ENCODE measurements around the gene CUX1. TPM values are rescaled to one million over a fixed set of nuclear protein-coding genes. Genes with fewer than 3 reads are reported as not detected.
A peak's percentile ranks its signal among the peaks of the same experiment; 100 is the strongest.

CUX1 gene
- total RNA-seq, 1 donor from 2014 or later = 89.1 TPM

- no peak for TF ChIP-seq CTCF (IDR thresholded peaks at IDR 0.05)
- H3K36me3 Mint-ChIP-seq (ENCODE audit: unreplicated experiment) = no peaks in the 10 kb centered on the region
- H3K9me3 Mint-ChIP-seq (ENCODE audit: unreplicated experiment) = no peaks in the 10 kb centered on the region
- H3K4me3 Mint-ChIP-seq (ENCODE audit: unreplicated experiment) = no peak overlapping the region
- no peak overlapping the region for H3K27ac Mint-ChIP-seq (ENCODE audit: unreplicated experiment)
- peaks cover 3% of the 10 kb centered on the region for H3K4me1 Mint-ChIP-seq (ENCODE audit: unreplicated experiment)
- DNase-seq (ENCODE audit: extremely low spot score, unreplicated experiment) = no peak
- peaks cover 2% of the 10 kb centered on the region for H3K27me3 Mint-ChIP-seq (ENCODE audit: unreplicated experiment)
These were observed 451.2 kb downstream of the CUX1 start for GRCh38 chr7:102268635-102269034.

GRCh38 chr7:102270178-102270887, 452.9 kb downstream of the CUX1 start:
- no peak overlapping the region for H3K4me3 Mint-ChIP-seq (ENCODE audit: unreplicated experiment)
- H3K4me1 Mint-ChIP-seq (ENCODE audit: unreplicated experiment) = peaks cover 3% of the 10 kb centered on the region
- peaks cover 2% of the 10 kb centered on the region for H3K27me3 Mint-ChIP-seq (ENCODE audit: unreplicated experiment)
- DNase-seq (ENCODE audit: extremely low spot score, unreplicated experiment) = no peak
- no peaks in the 10 kb centered on the region for H3K9me3 Mint-ChIP-seq (ENCODE audit: unreplicated experiment)
- TF ChIP-seq CTCF (IDR thresholded peaks at IDR 0.05) = no peak
- no peaks in the 10 kb centered on the region for H3K36me3 Mint-ChIP-seq (ENCODE audit: unreplicated experiment)
- no peak overlapping the region for H3K27ac Mint-ChIP-seq (ENCODE audit: unreplicated experiment)

GRCh38 chr7:102271158-102271798, 453.9 kb downstream of the CUX1 start:
- H3K4me3 Mint-ChIP-seq (ENCODE audit: unreplicated experiment) = no peak overlapping the region

GRCh38 chr7:102272075-102272916, 454.9 kb downstream of the CUX1 start:
- no peak overlapping the region for H3K27ac Mint-ChIP-seq (ENCODE audit: unreplicated experiment)
- peak; percentile 93 for DNase-seq (ENCODE audit: extremely low spot score, unreplicated experiment)
- no peaks in the 10 kb centered on the region for H3K9me3 Mint-ChIP-seq (ENCODE audit: unreplicated experiment)
- TF ChIP-seq CTCF (IDR thresholded peaks at IDR 0.05) = peak; percentile 96
- no peaks in the 10 kb centered on the region for H3K36me3 Mint-ChIP-seq (ENCODE audit: unreplicated experiment)
- no peak overlapping the region for H3K4me3 Mint-ChIP-seq (ENCODE audit: unreplicated experiment)
- H3K27me3 Mint-ChIP-seq (ENCODE audit: unreplicated experiment) = no peaks in the 10 kb centered on the region
- peaks cover 3% of the 10 kb centered on the region for H3K4me1 Mint-ChIP-seq (ENCODE audit: unreplicated experiment)

More at GRCh38 chr7:102271158-102271798, 453.9 kb downstream of the CUX1 start:
- Mint-ChIP-seq H3K36me3 (ENCODE audit: unreplicated experiment) (no peaks in the 10 kb centered on the region), H3K27me3 (ENCODE audit: unreplicated experiment) (peaks cover 2% of the 10 kb centered on the region), H3K9me3 (ENCODE audit: unreplicated experiment) (no peaks in the 10 kb centered on the region), H3K4me1 (ENCODE audit: unreplicated experiment) (peaks cover 3% of the 10 kb centered on the region), H3K27ac (ENCODE audit: unreplicated experiment) (no peak overlapping the region)
- TF ChIP-seq CTCF (IDR thresholded peaks at IDR 0.05) = no peak
- no peak for DNase-seq (ENCODE audit: extremely low spot score, unreplicated experiment)
